Liver (tissue), 9 donors: ENCODE measurements around the gene SAE1. TPM values are rescaled to one million over a fixed set of nuclear protein-coding genes. Genes with fewer than 3 reads are reported as not detected.

Experiments
- DNase-seq: peaks from one replicate; pipeline ENCODE4 v3.0.0-alpha.2; 2017; ENCODE audit warnings: low spot score
- H3K27ac ChIP-seq, 2 donors: one replicate each; pipeline ENCODE4 v1.7.0; 2013; ENCODE audit warnings: inconsistent platforms in 2 of 2, low read length in 2 of 2, control low read depth in 1 of 2, low read depth in 1 of 2, mild to moderate bottlenecking in 1 of 2
- H3K27me3 ChIP-seq, 4 donors: one replicate each; pipeline versions ENCODE4 v1.6.1 to v1.7.0; 2013; ENCODE audit warnings: low read length in 3 of 4, inconsistent platforms in 1 of 4, mild to moderate bottlenecking in 1 of 4, moderate library complexity in 1 of 4; ENCODE audit not compliant: control insufficient read depth in 4 of 4, insufficient read depth in 4 of 4
- H3K36me3 ChIP-seq, 4 donors: one replicate each; pipeline versions ENCODE4 v1.6.1 to v1.7.0; 2013; ENCODE audit warnings: low read length in 3 of 4, mild to moderate bottlenecking in 3 of 4, low read depth in 1 of 4, moderate library complexity in 1 of 4; ENCODE audit not compliant: control insufficient read depth in 4 of 4, insufficient read depth in 3 of 4
- H3K4me1 ChIP-seq, 4 donors: one replicate each; pipeline versions ENCODE4 v1.6.1 to v1.7.0; 2013; ENCODE audit warnings: low read length in 3 of 4, mild to moderate bottlenecking in 3 of 4, moderate library complexity in 1 of 4; ENCODE audit not compliant: control insufficient read depth in 4 of 4, insufficient read depth in 4 of 4
- H3K4me3 ChIP-seq, 3 donors: one replicate each; pipeline versions ENCODE4 v1.6.1 to v1.7.0; 2013; ENCODE audit warnings: low read length in 3 of 3, control low read depth in 1 of 3, low read depth in 1 of 3, mild to moderate bottlenecking in 1 of 3
- H3K9ac ChIP-seq, 2 donors: one replicate each; pipeline ENCODE4 v1.7.0; 2013; ENCODE audit warnings: low read length in 2 of 2, mild to moderate bottlenecking in 2 of 2, moderate library complexity in 2 of 2, control low read depth in 1 of 2, low read depth in 1 of 2
- H3K9me3 ChIP-seq, 4 donors: one replicate each; pipeline versions ENCODE4 v1.6.1 to v1.7.0; 2013; ENCODE audit warnings: low read length in 3 of 4; ENCODE audit not compliant: control insufficient read depth in 4 of 4
- CTCF ChIP-seq: fragments of 150-350 bp; IDR thresholded peaks from 2 replicates; pipeline ENCODE4 v1.5.1; 2017; ENCODE audit warnings: improper control_type of control experiment, low read depth, low read length; ENCODE audit not compliant: missing input control
- EGR1 ChIP-seq, 2 donors: IDR thresholded peaks; 2 replicates each; pipeline ENCODE4 v1.6.1; 2016 to 2018; ENCODE audit warnings: antibody characterized with exemption in 2 of 2, low read depth in 2 of 2
- FOXA1 ChIP-seq: IDR thresholded peaks from 2 replicates; pipeline ENCODE4 v1.6.1; 2016; ENCODE audit warnings: antibody characterized with exemption
- FOXA2 ChIP-seq: IDR thresholded peaks from 2 replicates; pipeline ENCODE4 v1.6.1; 2016; ENCODE audit warnings: antibody characterized with exemption
- GABPA ChIP-seq, 2 donors: IDR thresholded peaks in 1 of 2; conservative IDR thresholded peaks in 1 of 2; 2 replicates each; pipeline ENCODE4 v1.6.1; 2016; ENCODE audit warnings: antibody characterized with exemption in 2 of 2, mild to moderate bottlenecking in 1 of 2, moderate library complexity in 1 of 2
- HNF4A ChIP-seq, 2 donors: conservative IDR thresholded peaks; 2 replicates each; pipeline ENCODE4 v1.6.1; 2016; ENCODE audit warnings: antibody characterized with exemption in 2 of 2, mild to moderate bottlenecking in 2 of 2
- HNF4G ChIP-seq: IDR thresholded peaks from 2 replicates; pipeline ENCODE4 v1.6.1; 2016; ENCODE audit warnings: antibody characterized with exemption
- JUND ChIP-seq, 2 donors: IDR thresholded peaks; 2 replicates each; pipeline ENCODE4 v1.6.1; 2016; ENCODE audit warnings: antibody characterized with exemption in 2 of 2
- MAX ChIP-seq: IDR thresholded peaks from 2 replicates; pipeline ENCODE4 v1.6.1; 2016; ENCODE audit warnings: antibody characterized with exemption
- NR2F2 ChIP-seq: IDR thresholded peaks from 2 replicates; pipeline ENCODE4 v1.6.1; 2016; ENCODE audit warnings: antibody characterized with exemption
- RAD21 ChIP-seq, 2 donors: IDR thresholded peaks; 2 replicates each; pipeline ENCODE4 v1.6.1; 2016; ENCODE audit warnings: antibody characterized with exemption in 2 of 2, mild to moderate bottlenecking in 2 of 2
- REST ChIP-seq: IDR thresholded peaks from 2 replicates; pipeline ENCODE4 v1.6.1; 2016; ENCODE audit warnings: antibody characterized with exemption, mild to moderate bottlenecking
- RXRA ChIP-seq, 2 donors: IDR thresholded peaks; 2 replicates each; pipeline ENCODE4 v1.6.1; 2017 to 2018; ENCODE audit warnings: antibody characterized with exemption in 2 of 2, mild to moderate bottlenecking in 1 of 2
- SP1 ChIP-seq: IDR thresholded peaks from 2 replicates; pipeline ENCODE4 v1.6.1; 2018; ENCODE audit warnings: antibody characterized with exemption, mild to moderate bottlenecking
- TAF1 ChIP-seq: conservative IDR thresholded peaks from 2 replicates; pipeline ENCODE4 v1.6.1; 2016; ENCODE audit warnings: antibody characterized with exemption, mild to moderate bottlenecking
- YY1 ChIP-seq: IDR thresholded peaks from 2 replicates; pipeline ENCODE4 v1.6.1; 2016; ENCODE audit warnings: antibody characterized with exemption, mild to moderate bottlenecking
- ZBTB33 ChIP-seq: IDR thresholded peaks from 2 replicates; pipeline ENCODE4 v1.6.1; 2016; ENCODE audit warnings: antibody characterized with exemption
- WGBS: extraction: QIAGEN DNeasy Blood & Tissue Kit; methylation state at CpG from one replicate; pipeline ENCODE4 v1.1.7; 2013; 5-methylcytosine and 5-hydroxymethylcytosine counted together
- polyA plus RNA-seq, 2 donors: library from polyadenylated mRNA; stranded (reverse) in 1 of 2; unstranded in 1 of 2; fragments of 200-250 nt in 1 of 2; fragments of >200 nt in 1 of 2; fragmentation: Nextera tagmentation in 1 of 2; extraction: Ambion mirVana in 1 of 2; gene quantifications; one replicate each; pipeline versions ENCODE4 v1.2.1 to v1.2.3, GENCODE V29; 2013 to 2015
- total RNA-seq, 2 donors: library from RNA; depleted of rRNA; stranded (reverse); fragments of >200 nt; gene quantifications; one replicate each; pipeline ENCODE4 v1.2.3, GENCODE V29; 2014
- donor health status: healthy.
- donor health status: healthy.
- donor health status: healthy.
- donor health status: healthy.
- donor health status: healthy.

SAE1 gene
- total and polyA plus RNA-seq, 4 donors: 19.0 to 31.8 (median 27.0) TPM

GRCh38 chr19:47239610-47240296, 109.1 kb downstream of the SAE1 start:
- DNase-seq: no peak
- WGBS: 5% methylated on average over 62 of the region's 62 CpGs
- no peak for TF ChIP-seq EGR1 (IDR thresholded peaks at IDR 0.05; ENCODE audit: low read depth in 2 of 2)
- TF ChIP-seq CTCF: no peak
- no peak for TF ChIP-seq HNF4A (conservative IDR thresholded peaks at IDR 0.05)
- no peak for TF ChIP-seq RAD21 (IDR thresholded peaks at IDR 0.05)
- no peak for TF ChIP-seq RXRA (IDR thresholded peaks at IDR 0.05)
- TF ChIP-seq HNF4G: no peak
- TF ChIP-seq SP1: no peak
- no peak for TF ChIP-seq FOXA2
- TF ChIP-seq MAX: no peak
- TF ChIP-seq TAF1: no peak
- TF ChIP-seq JUND (IDR thresholded peaks at IDR 0.05): no peak
- TF ChIP-seq REST: no peak
- no peak for TF ChIP-seq GABPA (IDR thresholded peaks at IDR 0.05 in 1 of 2, conservative IDR thresholded peaks at IDR 0.05 in 1 of 2)
- no peak for TF ChIP-seq YY1
- TF ChIP-seq FOXA1: no peak
- no peak for TF ChIP-seq ZBTB33
- Histone ChIP-seq H3K27me3 (peaks cover 0 to 4% (median 0%) of the 10 kb centered on the region in 4 donors), H3K27ac (no peak overlapping the region), H3K9ac (no peak overlapping the region), H3K9me3 (no peaks in the 10 kb centered on the region), H3K4me3 (peak overlapping the region in 1 of 3 donors; percentile 16), H3K4me1 (peaks cover 0 to 8% (median 6%) of the 10 kb centered on the region in 4 donors), H3K36me3 (no peaks in the 10 kb centered on the region)

- H3K4me1 ChIP-seq: peaks cover 0 to 8% (median 6%) of the 10 kb centered on the region in 4 donors
- no peak overlapping the region for H3K9ac ChIP-seq
- no peak overlapping the region for H3K4me3 ChIP-seq
- no peak overlapping the region for H3K27ac ChIP-seq
- 56% methylated on average over 6 of the region's 6 CpGs for WGBS
- no peak for DNase-seq
- H3K9me3 ChIP-seq: no peaks in the 10 kb centered on the region
- no peak for TF ChIP-seq NR2F2
- peaks cover 0 to 4% (median 0%) of the 10 kb centered on the region in 4 donors for H3K27me3 ChIP-seq
- no peaks in the 10 kb centered on the region for H3K36me3 ChIP-seq
These were observed 109.9 kb downstream of the SAE1 start for GRCh38 chr19:47240556-47240955.
